ENCODE measurements around the gene CCM2. TPM values are rescaled to one million over a fixed set of nuclear protein-coding genes. Genes with fewer than 3 reads are reported as not detected.

CCM2 gene
- polyA plus RNA-seq, 2 of the 4 experiments (the other 2 are of a cell fraction), result 18.9 to 34.6 TPM

DNA sequence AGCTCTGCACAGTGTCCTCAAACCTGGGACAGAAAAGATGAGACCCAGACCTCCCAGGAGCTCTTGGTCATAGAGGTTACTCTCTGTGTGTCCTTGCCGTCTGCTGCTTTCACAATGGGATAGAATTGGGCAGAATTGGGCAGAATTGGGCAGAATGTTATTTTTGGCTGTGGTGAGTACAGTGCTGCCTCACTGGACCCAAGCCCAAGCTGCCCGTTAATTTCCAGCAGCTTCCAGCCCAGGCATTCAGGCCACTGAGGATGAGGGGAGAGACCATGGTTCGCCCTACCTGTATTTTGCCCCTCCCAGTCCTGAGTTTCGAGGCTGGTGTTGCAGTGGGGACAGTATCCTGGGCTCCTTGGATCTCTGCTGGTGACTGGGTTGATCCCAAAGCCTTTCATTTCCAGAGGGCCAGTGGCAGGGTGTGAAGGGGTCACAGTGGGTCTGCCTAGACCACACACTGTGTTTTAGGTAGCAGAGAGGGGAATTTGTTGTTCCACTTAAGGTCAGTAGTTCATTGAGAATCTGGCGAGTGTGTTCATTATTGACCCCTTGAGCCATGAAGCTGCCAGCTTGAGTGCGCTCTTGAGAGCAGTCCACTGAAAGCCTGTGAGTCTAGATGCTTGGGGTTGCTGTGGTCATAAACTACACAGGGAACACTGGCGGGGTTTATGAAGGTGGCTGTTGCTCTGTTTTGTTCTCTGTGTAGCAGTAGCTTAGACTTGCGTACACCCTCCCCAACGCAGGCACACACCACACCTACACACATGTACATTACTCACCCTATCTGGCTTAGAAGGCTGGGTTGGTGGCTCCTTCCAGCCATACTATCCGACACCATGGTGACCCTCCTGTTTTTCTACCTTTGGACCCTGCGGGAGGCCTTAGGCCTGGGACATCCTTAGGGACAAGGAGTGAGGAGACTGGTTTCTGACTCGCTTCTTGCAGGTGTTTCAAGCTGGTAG, 65.3 kb downstream of the CCM2 start:
- H3K4me3 ChIP-seq, result no peak overlapping the region
- ChIA-PET CTCF (no interaction called here), POLR2A (no interaction called here)
- 96% methylated on average over 12 of the region's 12 CpGs for WGBS (ENCODE audit: missing lambda C conversion rate)
- H3K4me2 ChIP-seq, result no peak overlapping the region
- H3K9me3 ChIP-seq, result no peaks in the 10 kb centered on the region
- FAIRE-seq, result no peak
- no peak overlapping the region for H3K27ac ChIP-seq
- DNase-seq (ENCODE audit: low read depth in 1 of 2, low spot score in 1 of 2), result no peak
- ATAC-seq, result no peak
- TF ChIP-seq, protein P1, sequence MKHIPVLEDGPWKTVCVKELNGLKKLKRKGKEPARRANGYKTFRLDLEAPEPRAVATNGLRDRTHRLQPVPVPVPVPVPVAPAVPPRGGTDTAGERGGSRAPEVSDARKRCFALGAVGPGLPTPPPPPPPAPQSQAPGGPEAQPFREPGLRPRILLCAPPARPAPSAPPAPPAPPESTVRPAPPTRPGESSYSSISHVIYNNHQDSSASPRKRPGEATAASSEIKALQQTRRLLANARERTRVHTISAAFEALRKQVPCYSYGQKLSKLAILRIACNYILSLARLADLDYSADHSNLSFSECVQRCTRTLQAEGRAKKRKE (CRISPR knock-in tag; IDR thresholded peaks at IDR 0.05; ENCODE audit: low read depth), result no peak
- TF ChIP-seq, protein P2, sequence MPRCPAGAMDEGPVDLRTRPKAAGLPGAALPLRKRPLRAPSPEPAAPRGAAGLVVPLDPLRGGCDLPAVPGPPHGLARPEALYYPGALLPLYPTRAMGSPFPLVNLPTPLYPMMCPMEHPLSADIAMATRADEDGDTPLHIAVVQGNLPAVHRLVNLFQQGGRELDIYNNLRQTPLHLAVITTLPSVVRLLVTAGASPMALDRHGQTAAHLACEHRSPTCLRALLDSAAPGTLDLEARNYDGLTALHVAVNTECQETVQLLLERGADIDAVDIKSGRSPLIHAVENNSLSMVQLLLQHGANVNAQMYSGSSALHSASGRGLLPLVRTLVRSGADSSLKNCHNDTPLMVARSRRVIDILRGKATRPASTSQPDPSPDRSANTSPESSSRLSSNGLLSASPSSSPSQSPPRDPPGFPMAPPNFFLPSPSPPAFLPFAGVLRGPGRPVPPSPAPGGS (IDR thresholded peaks at IDR 0.05), result no peak
- TF ChIP-seq TP53 (CRISPR knock-in tag; IDR thresholded peaks at IDR 0.05) (no peak), NR3C1 (IDR thresholded peaks at IDR 0.05) (no peak), NFE2L2 (conservative IDR thresholded peaks at IDR 0.05; ENCODE audit: low read length) (no peak), ZFP36 (IDR thresholded peaks at IDR 0.05; ENCODE audit: borderline replicate concordance, partially characterized antibody) (no peak), BHLHE40 (IDR thresholded peaks at IDR 0.05; ENCODE audit: low read depth, low read length) (no peak)
- TF ChIP-seq, protein P3, sequence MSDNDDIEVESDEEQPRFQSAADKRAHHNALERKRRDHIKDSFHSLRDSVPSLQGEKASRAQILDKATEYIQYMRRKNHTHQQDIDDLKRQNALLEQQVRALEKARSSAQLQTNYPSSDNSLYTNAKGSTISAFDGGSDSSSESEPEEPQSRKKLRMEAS (IDR thresholded peaks at IDR 0.05), result no peak
- H3K4me1 ChIP-seq, result no peaks in the 10 kb centered on the region

DNA sequence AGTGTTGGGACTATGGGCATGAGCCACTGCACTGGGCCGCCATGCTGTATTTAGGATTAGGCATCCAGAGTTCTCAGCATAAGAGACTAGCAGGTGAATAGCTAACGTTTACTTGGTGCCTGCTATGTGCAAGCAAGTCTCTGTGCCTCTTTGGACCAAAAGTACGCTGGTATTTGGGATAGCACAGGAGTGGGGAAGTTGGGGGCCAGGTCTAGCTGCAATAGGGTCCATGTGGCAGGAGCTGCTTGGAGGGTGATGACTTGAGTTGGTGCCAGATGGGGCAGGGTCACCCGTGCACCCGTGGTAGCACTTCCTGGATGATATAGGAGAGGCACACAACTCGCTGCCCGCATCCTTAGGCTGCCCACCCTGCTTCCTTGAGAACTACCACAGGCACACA, 66.4 kb downstream of the CCM2 start:
- WGBS (ENCODE audit: missing lambda C conversion rate), result 93% methylated on average over 7 of the region's 7 CpGs
- POLR2A ChIA-PET, result no interaction called here
- FAIRE-seq, result no peak
- DNase-seq (ENCODE audit: low read depth in 1 of 2, low spot score in 1 of 2), result no peak
- Histone ChIP-seq H3K4me1 (no peaks in the 10 kb centered on the region), H3K9me3 (no peaks in the 10 kb centered on the region), H3K4me2 (no peak overlapping the region), H3K27ac (no peak overlapping the region), H3K4me3 (no peak overlapping the region)
- TF ChIP-seq RNF2 (IDR thresholded peaks at IDR 0.05; ENCODE audit: borderline replicate concordance, low read depth) (no peak), TFCP2L1 (CRISPR knock-in tag; IDR thresholded peaks at IDR 0.05) (no peak), ESRRA (IDR thresholded peaks at IDR 0.05; ENCODE audit: borderline replicate concordance, low read length) (no peak), ZC3H11A (IDR thresholded peaks at IDR 0.05) (no peak), KDM5A (IDR thresholded peaks at IDR 0.05) (no peak), SMC3 (IDR thresholded peaks at IDR 0.05) (no peak), HEYL (CRISPR knock-in tag; IDR thresholded peaks at IDR 0.05) (no peak), MAFK (IDR thresholded peaks at IDR 0.05; ENCODE audit: partially characterized antibody) (no peak), TP53 (CRISPR knock-in tag; IDR thresholded peaks at IDR 0.05) (no peak), ZFP36 (IDR thresholded peaks at IDR 0.05; ENCODE audit: borderline replicate concordance, partially characterized antibody) (no peak), RFX5 (IDR thresholded peaks at IDR 0.05) (no peak), CBX8 (IDR thresholded peaks at IDR 0.05) (no peak), GATA3 (IDR thresholded peaks at IDR 0.05; ENCODE audit: borderline replicate concordance) (no peak), HDAC2 (IDR thresholded peaks at IDR 0.05) (no peak), FOXS1 (CRISPR knock-in tag; IDR thresholded peaks at IDR 0.05) (no peak), HOXB13 (CRISPR knock-in tag; IDR thresholded peaks at IDR 0.05; ENCODE audit: low read depth) (no peak)
- TF ChIP-seq, protein P4, sequence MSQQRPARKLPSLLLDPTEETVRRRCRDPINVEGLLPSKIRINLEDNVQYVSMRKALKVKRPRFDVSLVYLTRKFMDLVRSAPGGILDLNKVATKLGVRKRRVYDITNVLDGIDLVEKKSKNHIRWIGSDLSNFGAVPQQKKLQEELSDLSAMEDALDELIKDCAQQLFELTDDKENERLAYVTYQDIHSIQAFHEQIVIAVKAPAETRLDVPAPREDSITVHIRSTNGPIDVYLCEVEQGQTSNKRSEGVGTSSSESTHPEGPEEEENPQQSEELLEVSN (IDR thresholded peaks at IDR 0.05; ENCODE audit: borderline replicate concordance, low read depth), result no peak
- TF ChIP-seq, protein P5, sequence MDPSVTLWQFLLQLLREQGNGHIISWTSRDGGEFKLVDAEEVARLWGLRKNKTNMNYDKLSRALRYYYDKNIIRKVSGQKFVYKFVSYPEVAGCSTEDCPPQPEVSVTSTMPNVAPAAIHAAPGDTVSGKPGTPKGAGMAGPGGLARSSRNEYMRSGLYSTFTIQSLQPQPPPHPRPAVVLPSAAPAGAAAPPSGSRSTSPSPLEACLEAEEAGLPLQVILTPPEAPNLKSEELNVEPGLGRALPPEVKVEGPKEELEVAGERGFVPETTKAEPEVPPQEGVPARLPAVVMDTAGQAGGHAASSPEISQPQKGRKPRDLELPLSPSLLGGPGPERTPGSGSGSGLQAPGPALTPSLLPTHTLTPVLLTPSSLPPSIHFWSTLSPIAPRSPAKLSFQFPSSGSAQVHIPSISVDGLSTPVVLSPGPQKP (IDR thresholded peaks at IDR 0.05; ENCODE audit: low read depth, low read length), result no peak
- CTCF ChIA-PET, result no interaction called here
- no peak for ATAC-seq

All from A549 (cell line).